Effector memory CD8-positive, alpha-beta T cell (primary cell): ENCODE measurements around the gene HILPDA.
"Not testable (repeated sequence)": the region's sequence is repeated elsewhere in the genome, so short reads cannot be mapped to it uniquely, and the experiment has no call there.

ENCODE experiments used
- ATAC-seq: fragments of 150-1000 bp; cut with Tn5 transposase; replicated peaks from 2 replicates; pipeline ENCODE4 v1.10.0; 2021; ENCODE audit warnings: mild to moderate bottlenecking, moderate library complexity
- DNase-seq, 3 experiments: peaks; one replicate each; pipeline ENCODE4 v3.0.0; 2021
- H3K27ac Mint-ChIP-seq, 2 donors: one replicate each; pipeline ENCODE4 v1.8.0; 2022; ENCODE audit warnings: mild to moderate bottlenecking in 2 of 2, mixed read lengths in 2 of 2, moderate library complexity in 2 of 2
- H3K27me3 Mint-ChIP-seq, 2 donors: one replicate each; pipeline ENCODE4 v1.8.0; 2022; ENCODE audit warnings: mixed read lengths in 2 of 2
- H3K36me3 Mint-ChIP-seq: one replicate; pipeline ENCODE4 v1.8.0; 2022; ENCODE audit warnings: mild to moderate bottlenecking, moderate library complexity, mixed read lengths; ENCODE audit not compliant: insufficient read depth
- H3K4me1 Mint-ChIP-seq, 2 donors: one replicate each; pipeline ENCODE4 v1.8.0; 2022; ENCODE audit warnings: low read depth in 2 of 2, mixed read lengths in 2 of 2
- H3K4me3 Mint-ChIP-seq, 2 donors: one replicate each; pipeline ENCODE4 v1.8.0; 2022; ENCODE audit warnings: mild to moderate bottlenecking in 2 of 2, mixed read lengths in 2 of 2, moderate library complexity in 2 of 2
- H3K9me3 Mint-ChIP-seq, 2 donors: one replicate each; pipeline ENCODE4 v1.8.0; 2022; ENCODE audit warnings: mixed read lengths in 2 of 2

The HILPDA gene

GRCh38 chr7:128443831-128444600 lies 11.7 kb upstream of the HILPDA start:
- Mint-ChIP-seq H3K4me3 (no peak overlapping the region), H3K36me3 (no peaks in the 10 kb centered on the region), H3K27ac (peak overlapping the region in 1 of 2 donors; percentile 49), H3K9me3 (no peaks in the 10 kb centered on the region), H3K27me3 (no peaks in the 10 kb centered on the region), H3K4me1 (peaks cover 0 to 8% of the 10 kb centered on the region in 2 donors)
- no peak for DNase-seq
- ATAC-seq, result peak; percentile 92

- H3K4me3 Mint-ChIP-seq, result no peak overlapping the region
- DNase-seq (no peak), ATAC-seq (no peak)
- no peak overlapping the region for H3K27ac Mint-ChIP-seq
- H3K36me3 Mint-ChIP-seq, result no peaks in the 10 kb centered on the region
- peaks cover 0 to 6% of the 10 kb centered on the region in 2 donors for H3K27me3 Mint-ChIP-seq
- no peaks in the 10 kb centered on the region for H3K9me3 Mint-ChIP-seq
- peaks cover 0 to 8% of the 10 kb centered on the region in 2 donors for H3K4me1 Mint-ChIP-seq
Observed at GRCh38 chr7:128446306-128446705, 9.4 kb upstream of the HILPDA start.

- no peak overlapping the region for H3K27ac Mint-ChIP-seq
Observed at GRCh38 chr7:128447941-128448564, 7.6 kb upstream of the HILPDA start.

GRCh38 chr7:128448751-128449302 lies 6.9 kb upstream of the HILPDA start:
- ATAC-seq, result no peak
- Mint-ChIP-seq H3K27ac (no peak overlapping the region), H3K36me3 (no peaks in the 10 kb centered on the region), H3K27me3 (peaks cover 0 to 16% of the 10 kb centered on the region in 2 donors), H3K4me1 (peaks cover 0 to 4% of the 10 kb centered on the region in 2 donors), H3K4me3 (no peak overlapping the region), H3K9me3 (no peaks in the 10 kb centered on the region)
- no peak for DNase-seq

More at GRCh38 chr7:128447941-128448564, 7.6 kb upstream of the HILPDA start:
- H3K9me3 Mint-ChIP-seq, result no peaks in the 10 kb centered on the region
- DNase-seq (no peak), ATAC-seq (no peak)
- no peak overlapping the region for H3K4me3 Mint-ChIP-seq
- H3K27me3 Mint-ChIP-seq, result peaks cover 0 to 16% of the 10 kb centered on the region in 2 donors
- H3K36me3 Mint-ChIP-seq, result no peaks in the 10 kb centered on the region
- H3K4me1 Mint-ChIP-seq, result peaks cover 0 to 8% of the 10 kb centered on the region in 2 donors

GRCh38 chr7:128450409-128450808 lies 5.3 kb upstream of the HILPDA start:
- Mint-ChIP-seq H3K4me3 (no peak overlapping the region), H3K9me3 (no peaks in the 10 kb centered on the region), H3K27me3 (peaks cover 0 to 16% of the 10 kb centered on the region in 2 donors), H3K4me1 (peaks cover 0 to 7% of the 10 kb centered on the region in 2 donors), H3K36me3 (peaks cover 4% of the 10 kb centered on the region), H3K27ac (no peak overlapping the region)
- DNase-seq, result no peak
- no peak for ATAC-seq

- Mint-ChIP-seq H3K27me3 (peaks cover 0 to 16% of the 10 kb centered on the region in 2 donors), H3K27ac (no peak overlapping the region), H3K4me3 (no peak overlapping the region), H3K9me3 (no peaks in the 10 kb centered on the region), H3K4me1 (peaks cover 0 to 7% of the 10 kb centered on the region in 2 donors), H3K36me3 (peaks cover 4% of the 10 kb centered on the region)
- ATAC-seq (no peak), DNase-seq (no peak)
Observed at GRCh38 chr7:128450913-128451312, 4.8 kb upstream of the HILPDA start.

GRCh38 chr7:128452552-128452951 lies 3.1 kb upstream of the HILPDA start:
- Mint-ChIP-seq H3K27me3 (peaks cover 0 to 16% of the 10 kb centered on the region in 2 donors), H3K4me3 (no peak overlapping the region), H3K36me3 (peaks cover 8% of the 10 kb centered on the region), H3K27ac (no peak overlapping the region), H3K9me3 (no peaks in the 10 kb centered on the region), H3K4me1 (peaks cover 6 to 11% of the 10 kb centered on the region in 2 donors)
- ATAC-seq (no peak), DNase-seq (no peak)

- Mint-ChIP-seq H3K36me3 (peaks cover 12% of the 10 kb centered on the region), H3K4me1 (peaks cover 12 to 16% of the 10 kb centered on the region in 2 donors)
Observed at GRCh38 chr7:128453836-128454804, 1.6 kb upstream of the HILPDA start.

GRCh38 chr7:128454808-128455542 lies 703 bp upstream of the HILPDA start:
- H3K9me3 Mint-ChIP-seq, result no peaks in the 10 kb centered on the region
- ATAC-seq, result no peak
- H3K4me1 Mint-ChIP-seq, result peaks cover 19 to 22% of the 10 kb centered on the region in 2 donors
- peak overlapping the region; percentile 89 to 92 for H3K4me3 Mint-ChIP-seq
- H3K27me3 Mint-ChIP-seq, result peaks cover 0 to 16% of the 10 kb centered on the region in 2 donors
- H3K27ac Mint-ChIP-seq, result peak overlapping the region; percentile 79 to 85
- no peak for DNase-seq
- H3K36me3 Mint-ChIP-seq, result peaks cover 12% of the 10 kb centered on the region

More at GRCh38 chr7:128453836-128454804, 1.6 kb upstream of the HILPDA start:
- no peak overlapping the region for H3K27ac Mint-ChIP-seq
- peak overlapping the region; percentile 35 to 92 for H3K4me3 Mint-ChIP-seq
- ATAC-seq (no peak), DNase-seq (no peak)
- H3K27me3 Mint-ChIP-seq, result peaks cover 0 to 16% of the 10 kb centered on the region in 2 donors
- H3K9me3 Mint-ChIP-seq, result no peaks in the 10 kb centered on the region

- Mint-ChIP-seq H3K9me3 (no peaks in the 10 kb centered on the region), H3K4me3 (peak overlapping the region; percentile 89 to 92), H3K4me1 (peaks cover 19 to 22% of the 10 kb centered on the region in 2 donors), H3K36me3 (peaks cover 12% of the 10 kb centered on the region), H3K27ac (peak overlapping the region; percentile 69 to 85), H3K27me3 (peaks cover 0 to 11% of the 10 kb centered on the region in 2 donors)
- DNase-seq (no peak), ATAC-seq (no peak)
Observed at GRCh38 chr7:128456255-128456725, 612 bp downstream of the HILPDA start.

GRCh38 chr7:128457385-128457784 lies 1.7 kb downstream of the HILPDA start:
- Mint-ChIP-seq H3K4me1 (peaks cover 19 to 22% of the 10 kb centered on the region in 2 donors), H3K36me3 (peaks cover 12% of the 10 kb centered on the region)
- H3K9me3 Mint-ChIP-seq, H3K4me3 Mint-ChIP-seq, ATAC-seq, DNase-seq, H3K27me3 Mint-ChIP-seq, H3K27ac Mint-ChIP-seq: not testable (repeated sequence)

GRCh38 chr7:128458956-128459355 lies 3.3 kb downstream of the HILPDA start:
- no peak overlapping the region for H3K27ac Mint-ChIP-seq
- DNase-seq, result peak in 1 of 3 experiments; percentile 21

More at GRCh38 chr7:128458956-128459355, 3.3 kb downstream of the HILPDA start:
- ATAC-seq, result peak; percentile 38
- Mint-ChIP-seq H3K4me1 (peaks cover 19 to 22% of the 10 kb centered on the region in 2 donors), H3K36me3 (peaks cover 12% of the 10 kb centered on the region), H3K4me3 (peak overlapping the region; percentile 6 to 22), H3K9me3 (no peaks in the 10 kb centered on the region), H3K27me3 (no peaks in the 10 kb centered on the region)
